K562 (cell line): ENCODE data around the gene UBQLN2. TPM values are rescaled to one million over a fixed set of nuclear protein-coding genes. Genes with fewer than 3 reads are reported as not detected.

Source experiments
- BRF2 ChIP-seq: IDR thresholded peaks from 3 replicates; pipeline ENCODE4 v1.6.1; 2011; ENCODE audit warnings: borderline replicate concordance, mild to moderate bottlenecking; ENCODE audit not compliant: insufficient read length, insufficient read depth
- EHMT2 ChIP-seq: fragments of 450-650 bp; IDR thresholded peaks from 2 replicates; pipeline ENCODE4 v1.6.1; 2018; ENCODE audit warnings: antibody characterized with exemption
- EP400 ChIP-seq: fragments of 450-650 bp; IDR thresholded peaks from 2 replicates; pipeline ENCODE4 v1.6.1; 2017; ENCODE audit warnings: antibody characterized with exemption, mild to moderate bottlenecking, moderate library complexity
- IRF1 ChIP-seq: sonication (generic); formaldehyde crosslinking; IDR thresholded peaks from 2 replicates; pipeline ENCODE4 v1.8.0; 2022; ENCODE audit warnings: missing genetic modification reagents, mild to moderate bottlenecking, borderline replicate concordance
- MLLT1 ChIP-seq, 2 experiments: fragments of 450-650 bp; IDR thresholded peaks; 2 replicates each; pipeline ENCODE4 v1.6.1; 2016
- NR4A1 ChIP-seq, 2 experiments: fragments of 250-450 bp in 1 of 2; fragments of 450-650 bp in 1 of 2; sonication (Bioruptor Pico) in 1 of 2; IDR thresholded peaks; 2 replicates each; pipeline versions ENCODE4 v1.4.0 to v1.6.1; 2016 to 2020; ENCODE audit warnings: mild to moderate bottlenecking in 2 of 2, missing compliant biosample characterization in 1 of 2, missing genetic modification characterization in 1 of 2, moderate library complexity in 1 of 2
- PATZ1 ChIP-seq: fragments of 250-450 bp; sonication (Bioruptor Pico); IDR thresholded peaks from 2 replicates; pipeline ENCODE4 v1.5.0; 2020; ENCODE audit warnings: mild to moderate bottlenecking, borderline replicate concordance
- POLR2H ChIP-seq: IDR thresholded peaks from 2 replicates; pipeline ENCODE4 v1.6.1; 2016; ENCODE audit warnings: missing genetic modification characterization, low read depth, mild to moderate bottlenecking, control low read depth, missing compliant biosample characterization, moderate library complexity
- RBM14 ChIP-seq: fragments of 200-400 bp; formaldehyde crosslinking; IDR thresholded peaks from 2 replicates; pipeline ENCODE4 v1.6.1; 2018; ENCODE audit warnings: low read depth, mild to moderate bottlenecking, low read length, moderate library complexity, borderline replicate concordance; ENCODE audit not compliant: insufficient read depth
- SIX5 ChIP-seq, 2 experiments: IDR thresholded peaks; 2 replicates each; pipeline ENCODE4 v1.6.1; 2011; ENCODE audit warnings: low read length in 2 of 2, borderline replicate concordance in 1 of 2, low read depth in 1 of 2, mild to moderate bottlenecking in 1 of 2, moderate library complexity in 1 of 2; ENCODE audit not compliant: insufficient read depth in 1 of 2
- SNRNP70 ChIP-seq: fragments of 200-400 bp; formaldehyde crosslinking; optimal IDR thresholded peaks from 2 replicates; pipeline ENCODE3; 2017; ENCODE audit warnings: low read depth, low read length
- YY1 ChIP-seq, 3 experiments: IDR thresholded peaks; 2 replicates each; pipeline ENCODE4 v1.6.1; 2011; ENCODE audit warnings: low read length in 2 of 3, mild to moderate bottlenecking in 2 of 3, moderate library complexity in 2 of 3, borderline replicate concordance in 1 of 3, control low read depth in 1 of 3, low read depth in 1 of 3; ENCODE audit not compliant: insufficient read depth in 3 of 3, insufficient replicate concordance in 2 of 3, control insufficient read depth in 1 of 3, insufficient read length in 1 of 3; ENCODE audit errors: extremely low read depth in 1 of 3
- ZNF592 ChIP-seq: fragments of 450-650 bp; IDR thresholded peaks from 2 replicates; pipeline ENCODE4 v1.6.1; 2017; ENCODE audit warnings: antibody characterized with exemption, mild to moderate bottlenecking
- polyA plus RNA-seq, 8 experiments: library from polyadenylated mRNA; depleted of rRNA in 4 of 8; stranded (reverse) in 5 of 8; unstranded in 3 of 8; fragments of >200 nt; fragmentation: Nextera tagmentation in 2 of 8; fragmentation: Illumina TruSeq in 1 of 8; extraction: Ambion mirVana in 2 of 8; extraction: Trizol in 1 of 8; gene quantifications; 2 replicates each; pipeline versions ENCODE4 v1.2.1 to v1.2.3, GENCODE V29; 2011 to 2014; ENCODE audit warnings: inconsistent platforms in 1 of 8, missing spikeins in 1 of 8
- total RNA-seq, 7 experiments: library from RNA; depleted of rRNA in 6 of 7; stranded (reverse); fragments of >200 nt in 6 of 7; fragmentation: Illumina TruSeq in 2 of 7; extraction: Trizol in 2 of 7; gene quantifications; 2 replicates each; pipeline versions ENCODE4 v1.2.1 to v1.2.3, GENCODE V29; 2011 to 2021; ENCODE audit warnings: low replicate concordance in 1 of 7

Gene UBQLN2
- total and polyA plus RNA-seq, 9 of the 15 experiments (the other 6 are each of a cell fraction or from before 2014, with no cell fraction given), result 1.5 to 17.9 (median 5.7) TPM

- TF ChIP-seq BRF2 (no peak), IRF1 (CRISPR knock-in tag) (no peak), EP400 (peak; percentile 75), SIX5 (IDR thresholded peaks at IDR 0.05; ENCODE audit: borderline replicate concordance in 1 of 2, insufficient read depth in 1 of 2, low read depth in 1 of 2, low read length in 2 of 2) (no peak), EHMT2 (no peak), POLR2H (tag) (0 out of 2 replicates have a peak, but pooled peaks have one; percentile 27), ZNF592 (no peak), NR4A1 (CRISPR knock-in tag; IDR thresholded peaks at IDR 0.05) (peak; percentile 85; the same call in 1 of the 2 replicates), NR4A1 (tag; IDR thresholded peaks at IDR 0.05) (no peak), PATZ1 (CRISPR knock-in tag) (no peak), RBM14 (no peak), SNRNP70 (no peak), MLLT1 (IDR thresholded peaks at IDR 0.05) (0 out of 4 replicates have a peak, but pooled peaks have one; percentile 19 to 33), YY1 (IDR thresholded peaks at IDR 0.05; ENCODE audit: borderline replicate concordance in 1 of 3, control insufficient read depth in 1 of 3, extremely low read depth in 1 of 3, insufficient read depth in 3 of 3, insufficient read length in 1 of 3, insufficient replicate concordance in 2 of 3, low read depth in 1 of 3, low read length in 2 of 3) (peak in 2 of 3 experiments; percentile 73 to 88)
These were observed at the start of gene UBQLN2 (continued) for GRCh38 chrX:56563231-56564161.
